ENCODE results near the gene HLA-DOA. TPM values are rescaled to one million over a fixed set of nuclear protein-coding genes. Genes with fewer than 3 reads are reported as not detected.

The HLA-DOA gene
- total and polyA plus RNA-seq, 4 donors: 1.4 to 5.8 (median 3.2) TPM

GRCh38 chr6:32973144-32974015 lies 36.0 kb downstream of the HLA-DOA start:
- Histone ChIP-seq H3K9me3 (ENCODE audit: control insufficient read depth, insufficient read depth, low read length) (no peaks in the 10 kb centered on the region), H3K4me1 (ENCODE audit: control insufficient read depth, insufficient read depth, low read length) (peaks cover 32% of the 10 kb centered on the region), H3K36me3 (ENCODE audit: control insufficient read depth, insufficient read depth, low read length) (peaks cover 53% of the 10 kb centered on the region), H3K27ac (ENCODE audit: low read depth, low read length) (peak overlapping the region; percentile 100), H3K4me3 (ENCODE audit: low read depth, low read length) (peak overlapping the region; percentile 93), H3K27me3 (ENCODE audit: control insufficient read depth, insufficient read depth, low read length) (no peaks in the 10 kb centered on the region)
- under 1% methylated on average over 23 of the region's 23 CpGs for WGBS (ENCODE audit: insufficient coverage)
- peak in 5 of 6 donors; percentile 28 to 86 (median 51) for DNase-seq (ENCODE audit: low read depth in 4 of 6, low spot score in 6 of 6)

GRCh38 chr6:32972353-32973143 lies 36.8 kb downstream of the HLA-DOA start:
- Histone ChIP-seq H3K27ac (ENCODE audit: low read depth, low read length) (peak overlapping the region; percentile 100), H3K9me3 (ENCODE audit: control insufficient read depth, insufficient read depth, low read length) (no peaks in the 10 kb centered on the region), H3K27me3 (ENCODE audit: control insufficient read depth, insufficient read depth, low read length) (no peaks in the 10 kb centered on the region), H3K4me3 (ENCODE audit: low read depth, low read length) (peak overlapping the region; percentile 93), H3K4me1 (ENCODE audit: control insufficient read depth, insufficient read depth, low read length) (peaks cover 32% of the 10 kb centered on the region), H3K36me3 (ENCODE audit: control insufficient read depth, insufficient read depth, low read length) (peaks cover 45% of the 10 kb centered on the region)
- DNase-seq (ENCODE audit: low read depth in 4 of 6, low spot score in 6 of 6): peak in 1 of 6 donors; percentile 62
- under 1% methylated on average over 67 of the region's 70 CpGs for whole genome bisulfite sequencing (ENCODE audit: insufficient coverage)

GRCh38 chr6:32971581-32972352 lies 37.6 kb downstream of the HLA-DOA start:
- Histone ChIP-seq H3K9me3 (ENCODE audit: control insufficient read depth, insufficient read depth, low read length) (no peaks in the 10 kb centered on the region), H3K4me1 (ENCODE audit: control insufficient read depth, insufficient read depth, low read length) (peaks cover 32% of the 10 kb centered on the region), H3K36me3 (ENCODE audit: control insufficient read depth, insufficient read depth, low read length) (peaks cover 37% of the 10 kb centered on the region), H3K27ac (ENCODE audit: low read depth, low read length) (peak overlapping the region; percentile 100), H3K4me3 (ENCODE audit: low read depth, low read length) (peak overlapping the region; percentile 93), H3K27me3 (ENCODE audit: control insufficient read depth, insufficient read depth, low read length) (no peaks in the 10 kb centered on the region)
- DNase-seq (ENCODE audit: low read depth in 4 of 6, low spot score in 6 of 6): peak; percentile 100
- under 1% methylated on average over 55 of the region's 58 CpGs for WGBS (ENCODE audit: insufficient coverage)

GRCh38 chr6:32971242-32971580 lies 38.2 kb downstream of the HLA-DOA start:
- no peaks in the 10 kb centered on the region for H3K9me3 ChIP-seq (ENCODE audit: control insufficient read depth, insufficient read depth, low read length)
- WGBS (ENCODE audit: insufficient coverage): 0% methylated on average over 15 of the region's 15 CpGs

GRCh38 chr6:32970413-32971241 lies 38.8 kb downstream of the HLA-DOA start:
- peak overlapping the region; percentile 100 for H3K27ac ChIP-seq (ENCODE audit: low read depth, low read length)
- no peaks in the 10 kb centered on the region for H3K27me3 ChIP-seq (ENCODE audit: control insufficient read depth, insufficient read depth, low read length)
- H3K36me3 ChIP-seq (ENCODE audit: control insufficient read depth, insufficient read depth, low read length): peaks cover 26% of the 10 kb centered on the region
- peak; percentile 58 to 95 (median 78) for DNase-seq (ENCODE audit: low read depth in 4 of 6, low spot score in 6 of 6)
- H3K4me3 ChIP-seq (ENCODE audit: low read depth, low read length): peak overlapping the region; percentile 93
- 0% methylated on average over 11 of the region's 43 CpGs for WGBS (ENCODE audit: insufficient coverage)
- H3K9me3 ChIP-seq (ENCODE audit: control insufficient read depth, insufficient read depth, low read length): no peaks in the 10 kb centered on the region
- peaks cover 26% of the 10 kb centered on the region for H3K4me1 ChIP-seq (ENCODE audit: control insufficient read depth, insufficient read depth, low read length)

More at GRCh38 chr6:32971242-32971580, 38.2 kb downstream of the HLA-DOA start:
- Histone ChIP-seq H3K36me3 (ENCODE audit: control insufficient read depth, insufficient read depth, low read length) (peaks cover 32% of the 10 kb centered on the region), H3K27ac (ENCODE audit: low read depth, low read length) (peak overlapping the region; percentile 100), H3K4me1 (ENCODE audit: control insufficient read depth, insufficient read depth, low read length) (peaks cover 29% of the 10 kb centered on the region), H3K4me3 (ENCODE audit: low read depth, low read length) (peak overlapping the region; percentile 93), H3K27me3 (ENCODE audit: control insufficient read depth, insufficient read depth, low read length) (no peaks in the 10 kb centered on the region)
- no peak for DNase-seq (ENCODE audit: low read depth in 4 of 6, low spot score in 6 of 6)

GRCh38 chr6:32969685-32970412 lies 39.5 kb downstream of the HLA-DOA start:
- H3K27me3 ChIP-seq (ENCODE audit: control insufficient read depth, insufficient read depth, low read length): no peaks in the 10 kb centered on the region
- peak; percentile 39 to 90 (median 70) for DNase-seq (ENCODE audit: low read depth in 4 of 6, low spot score in 6 of 6)
- peaks cover 23% of the 10 kb centered on the region for H3K4me1 ChIP-seq (ENCODE audit: control insufficient read depth, insufficient read depth, low read length)
- H3K9me3 ChIP-seq (ENCODE audit: control insufficient read depth, insufficient read depth, low read length): no peaks in the 10 kb centered on the region
- H3K36me3 ChIP-seq (ENCODE audit: control insufficient read depth, insufficient read depth, low read length): peaks cover 22% of the 10 kb centered on the region
- H3K4me3 ChIP-seq (ENCODE audit: low read depth, low read length): peak overlapping the region; percentile 93
- 0% methylated on average over 10 of the region's 19 CpGs for whole genome bisulfite sequencing (ENCODE audit: insufficient coverage)
- peak overlapping the region; percentile 100 for H3K27ac ChIP-seq (ENCODE audit: low read depth, low read length)

GRCh38 chr6:32968867-32969684 lies 40.3 kb downstream of the HLA-DOA start:
- Histone ChIP-seq H3K27me3 (ENCODE audit: control insufficient read depth, insufficient read depth, low read length) (no peaks in the 10 kb centered on the region), H3K36me3 (ENCODE audit: control insufficient read depth, insufficient read depth, low read length) (peaks cover 16% of the 10 kb centered on the region), H3K27ac (ENCODE audit: low read depth, low read length) (peak overlapping the region; percentile 100), H3K9me3 (ENCODE audit: control insufficient read depth, insufficient read depth, low read length) (no peaks in the 10 kb centered on the region), H3K4me3 (ENCODE audit: low read depth, low read length) (peak overlapping the region; percentile 93), H3K4me1 (ENCODE audit: control insufficient read depth, insufficient read depth, low read length) (peaks cover 17% of the 10 kb centered on the region)
- WGBS (ENCODE audit: insufficient coverage): 0% methylated on average over 23 of the region's 40 CpGs
- peak; percentile 58 to 94 (median 72) for DNase-seq (ENCODE audit: low read depth in 4 of 6, low spot score in 6 of 6)
